NAMALWA (cell line): Measurements from ENCODE around the gene RNF214.
"Not testable (repeated sequence)": the region's sequence is repeated elsewhere in the genome, so short reads cannot be mapped to it uniquely, and the experiment has no call there.

Experiments
- DNase-seq: peaks from one replicate; pipeline ENCODE4 v3.0.0-alpha.2; 2015; ENCODE audit warnings: low spot score

Gene RNF214

DNA sequence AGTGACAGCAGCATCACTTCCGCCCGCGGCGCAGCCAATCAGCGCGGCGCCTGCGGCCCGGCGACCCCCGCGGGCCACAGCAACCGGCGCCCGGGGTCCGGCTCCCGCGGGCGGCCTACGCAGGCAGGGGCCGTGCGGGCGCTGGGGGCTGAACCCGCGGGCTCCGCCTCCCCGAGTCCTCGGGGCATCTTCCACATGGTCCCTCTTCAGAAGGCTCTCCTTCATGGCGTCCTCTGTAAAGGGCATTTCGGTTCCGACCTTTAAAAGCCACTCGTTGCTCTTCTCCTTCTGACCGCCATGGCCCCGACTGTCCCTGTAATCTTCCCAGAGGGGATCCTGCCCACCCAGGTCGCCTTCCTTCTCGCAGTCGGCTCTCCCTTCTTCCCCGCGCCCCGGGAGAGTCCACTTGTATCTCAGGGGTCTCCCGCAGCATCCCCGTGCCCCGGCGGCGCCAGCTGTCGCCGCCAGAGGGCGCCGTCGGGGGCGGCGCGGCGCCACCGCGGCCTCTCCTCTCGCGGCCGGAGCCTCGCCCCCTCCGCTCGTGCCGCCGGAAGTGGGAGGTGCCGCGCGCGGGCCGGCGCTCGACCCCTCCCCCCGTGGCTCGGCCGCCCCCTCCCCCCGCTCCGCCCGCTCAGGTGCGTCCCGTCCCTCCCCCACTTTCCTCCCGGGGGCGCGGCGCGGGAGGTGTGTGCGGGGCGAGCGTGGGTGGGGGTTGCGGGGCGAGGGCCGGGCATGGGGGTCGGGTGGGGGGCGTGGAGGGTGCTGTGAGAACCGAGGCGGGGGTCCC lies at the start of gene RNF214:
TSS of gene RNF214 (plus strand) at position 580 of the 787 bp plus-strand sequence. CDS start 1,602 bp downstream, outside the sequence.
- peak; percentile 88 for DNase-seq

DNA sequence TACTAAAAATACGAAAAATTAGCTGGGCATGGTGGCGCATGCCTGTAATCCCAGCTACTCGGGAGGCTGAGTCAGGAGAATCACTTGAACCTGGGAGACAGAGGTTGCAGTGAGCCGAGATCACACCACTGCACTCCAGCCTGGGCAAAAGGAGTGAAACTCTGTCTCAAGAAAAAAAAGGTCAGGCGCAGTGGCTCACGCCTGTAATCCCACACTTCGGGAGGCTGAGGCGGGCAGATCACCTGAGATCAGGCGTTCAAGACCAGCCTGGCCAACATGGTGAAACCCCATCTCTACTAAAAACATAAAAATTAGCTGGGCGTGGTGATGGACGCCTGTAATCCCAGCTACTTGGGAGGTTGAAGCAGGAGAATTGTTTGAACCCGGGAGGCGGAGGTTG lies 49.3 kb upstream of the RNF214 start:
- DNase-seq, result not testable (repeated sequence)

DNA sequence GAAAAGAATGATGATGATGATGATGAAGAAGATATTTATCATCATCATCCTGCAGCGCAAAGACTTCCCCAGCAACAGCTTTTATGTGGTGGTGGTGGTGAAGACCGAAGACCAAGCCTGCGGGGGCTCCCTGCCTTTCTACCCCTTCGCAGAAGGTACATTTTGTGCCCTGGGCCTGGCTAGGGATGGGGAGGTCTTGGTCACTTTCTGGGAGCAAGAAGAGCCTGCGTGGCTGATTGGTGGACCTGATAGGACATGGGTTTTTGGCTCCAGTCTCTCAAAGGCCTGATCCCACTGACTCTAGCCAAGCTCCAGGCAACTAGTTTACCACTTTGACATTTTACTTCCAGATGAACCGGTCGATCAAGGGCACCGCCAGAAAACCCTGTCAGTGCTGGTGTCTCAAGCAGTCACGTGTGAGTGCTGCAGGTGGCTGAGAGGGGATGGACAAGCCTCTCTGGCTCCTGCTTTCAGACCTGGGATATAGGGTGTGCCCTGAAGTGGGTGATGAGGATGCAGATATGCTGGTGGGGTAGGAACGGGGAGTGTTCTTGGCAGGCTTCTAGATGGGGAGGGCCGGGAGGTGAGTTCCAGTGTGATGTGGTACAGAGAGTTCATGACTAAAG lies 48.6 kb upstream of the RNF214 start:
- DNase-seq, result no peak

DNA sequence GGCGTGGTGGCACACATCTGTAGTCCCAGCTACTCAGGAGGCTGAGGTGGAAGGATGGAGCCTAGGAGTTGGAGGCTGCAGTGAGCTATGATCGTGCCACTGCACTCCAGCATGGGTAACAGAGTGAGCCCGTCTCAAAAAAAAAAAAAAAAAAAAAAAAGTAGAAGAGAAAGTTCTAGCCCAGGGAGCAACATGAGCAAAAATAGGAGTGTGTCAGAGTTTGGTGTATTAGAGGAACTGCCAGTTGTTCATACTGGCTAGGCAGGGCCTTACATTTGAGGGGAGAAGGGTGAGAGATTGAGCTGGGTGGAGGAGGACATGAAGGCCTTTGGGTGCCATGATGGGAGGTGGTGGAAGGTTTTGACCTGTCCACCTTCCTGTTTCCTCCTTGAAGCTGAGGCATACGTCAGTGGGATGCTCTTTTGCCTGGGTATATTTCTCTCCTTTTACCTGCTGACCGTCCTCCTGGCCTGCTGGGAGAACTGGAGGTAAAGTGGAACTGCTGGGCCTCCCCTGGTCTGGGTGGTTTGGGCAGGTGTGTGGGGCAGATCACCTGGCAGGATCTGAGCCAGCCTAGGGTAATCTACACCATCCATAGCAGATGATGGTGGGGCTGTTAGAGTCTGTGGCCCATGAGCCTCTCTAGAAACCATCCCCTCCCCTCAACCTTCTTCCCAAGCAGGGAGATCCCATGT lies 46.6 kb upstream of the RNF214 start:
- DNase-seq, result no peak

DNA sequence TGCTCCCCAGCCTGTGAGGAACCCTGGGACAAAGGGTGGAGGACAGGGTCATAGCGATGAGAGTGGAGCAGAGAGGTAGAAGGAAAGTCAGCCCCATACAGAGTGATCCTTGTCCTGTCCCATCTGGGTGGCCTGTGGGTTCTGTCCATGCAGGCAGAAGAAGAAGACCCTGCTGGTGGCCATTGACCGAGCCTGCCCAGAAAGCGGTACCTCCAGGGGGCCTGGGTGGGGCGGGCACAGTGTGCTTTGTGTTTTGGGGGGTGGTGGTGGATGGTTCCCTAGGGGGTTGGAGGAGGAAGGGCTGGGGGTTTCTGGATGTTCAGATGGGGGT lies 46.1 kb upstream of the RNF214 start:
- DNase-seq, result no peak

DNA sequence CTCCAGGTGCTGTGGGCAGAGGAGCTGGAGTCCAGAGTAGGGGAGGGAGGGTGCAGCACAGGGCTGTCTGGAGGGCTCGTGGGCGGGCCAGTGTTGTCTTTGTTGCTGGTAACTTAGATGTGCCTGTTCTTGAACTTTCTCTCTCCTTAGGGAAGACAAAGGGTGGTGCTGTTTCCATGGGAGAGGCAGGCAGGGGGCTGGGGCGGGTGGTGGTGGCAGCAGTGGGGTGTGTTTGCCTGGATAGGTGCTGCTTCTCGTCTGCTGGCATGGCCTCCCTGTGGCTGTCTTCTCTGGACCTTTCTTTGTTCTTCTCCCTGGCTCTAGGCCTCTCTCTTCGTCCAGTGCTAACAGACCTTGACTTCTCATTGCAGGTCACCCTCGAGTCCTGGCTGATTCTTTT lies 45.5 kb upstream of the RNF214 start:
- DNase-seq, result no peak

DNA sequence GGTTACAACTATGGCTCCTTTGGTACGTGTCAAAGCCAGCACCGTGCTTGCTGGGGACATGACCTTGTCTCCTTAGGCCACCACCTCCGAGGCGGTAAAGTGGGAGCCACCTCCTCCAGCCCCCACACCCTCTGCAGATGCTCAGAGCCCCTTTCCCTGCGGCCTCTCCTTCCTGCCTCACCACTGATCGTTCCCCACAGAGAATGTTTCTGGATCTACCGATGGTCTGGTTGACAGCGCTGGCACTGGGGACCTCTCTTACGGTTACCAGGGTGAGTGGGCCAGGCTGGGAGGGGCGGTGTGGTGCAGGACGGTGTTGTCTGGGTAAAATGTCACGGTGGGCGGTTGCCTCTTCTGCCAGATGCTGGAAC lies 45.1 kb upstream of the RNF214 start:
- no peak for DNase-seq

DNA sequence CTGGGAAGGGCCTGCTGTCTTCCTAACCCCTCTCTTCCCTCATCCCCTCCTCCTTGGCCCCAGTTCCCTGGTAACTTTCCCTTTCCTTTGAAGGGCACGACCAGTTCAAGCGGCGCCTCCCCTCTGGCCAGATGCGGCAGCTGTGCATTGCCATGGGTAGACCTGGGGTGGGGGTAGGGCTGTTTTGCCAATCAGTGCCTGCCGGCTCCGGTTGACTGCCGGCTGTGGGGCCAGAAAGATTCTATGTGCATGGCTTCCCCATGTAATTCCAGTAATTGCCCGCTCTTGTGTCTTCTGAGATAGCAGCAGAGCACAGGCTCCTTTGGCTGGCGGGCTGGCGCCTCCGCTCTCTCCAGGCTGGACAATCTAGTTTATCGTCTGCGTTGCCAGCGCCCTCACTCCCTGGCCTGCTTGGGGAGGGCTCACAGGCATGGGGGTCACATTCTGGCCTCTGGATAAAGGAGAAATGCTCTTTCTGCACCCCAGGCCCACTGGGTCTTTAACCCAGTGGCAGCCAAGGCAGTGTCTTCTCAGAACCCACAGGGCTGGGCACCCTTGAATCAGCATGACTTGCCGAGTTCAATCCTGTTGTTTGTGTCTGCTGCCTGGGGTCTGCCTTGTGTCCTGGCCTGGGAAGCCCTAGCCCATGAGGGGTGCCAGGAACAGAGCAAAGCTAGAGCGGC lies 44.5 kb upstream of the RNF214 start:
- DNase-seq, result no peak

DNA sequence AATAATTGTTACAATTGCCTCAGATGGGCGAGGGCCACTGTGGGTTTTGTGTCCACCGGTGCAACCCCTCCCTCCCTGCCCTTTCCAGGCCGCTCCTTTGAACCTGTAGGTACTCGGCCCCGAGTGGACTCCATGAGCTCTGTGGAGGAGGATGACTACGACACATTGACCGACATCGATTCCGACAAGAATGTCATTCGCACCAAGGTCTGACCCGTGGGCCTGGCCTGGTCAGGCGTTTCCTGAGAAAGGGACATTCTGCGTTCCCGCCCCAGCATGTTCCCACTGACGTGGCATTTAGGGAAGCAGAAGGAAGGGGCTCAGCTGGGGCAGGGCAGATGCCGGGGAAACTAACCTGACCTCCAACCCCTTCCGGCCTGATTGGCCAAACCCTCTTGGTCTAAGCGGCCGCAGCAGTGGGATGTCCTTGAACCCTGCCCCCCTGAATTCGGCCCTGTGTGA lies 43.8 kb upstream of the RNF214 start:
- no peak for DNase-seq

DNA sequence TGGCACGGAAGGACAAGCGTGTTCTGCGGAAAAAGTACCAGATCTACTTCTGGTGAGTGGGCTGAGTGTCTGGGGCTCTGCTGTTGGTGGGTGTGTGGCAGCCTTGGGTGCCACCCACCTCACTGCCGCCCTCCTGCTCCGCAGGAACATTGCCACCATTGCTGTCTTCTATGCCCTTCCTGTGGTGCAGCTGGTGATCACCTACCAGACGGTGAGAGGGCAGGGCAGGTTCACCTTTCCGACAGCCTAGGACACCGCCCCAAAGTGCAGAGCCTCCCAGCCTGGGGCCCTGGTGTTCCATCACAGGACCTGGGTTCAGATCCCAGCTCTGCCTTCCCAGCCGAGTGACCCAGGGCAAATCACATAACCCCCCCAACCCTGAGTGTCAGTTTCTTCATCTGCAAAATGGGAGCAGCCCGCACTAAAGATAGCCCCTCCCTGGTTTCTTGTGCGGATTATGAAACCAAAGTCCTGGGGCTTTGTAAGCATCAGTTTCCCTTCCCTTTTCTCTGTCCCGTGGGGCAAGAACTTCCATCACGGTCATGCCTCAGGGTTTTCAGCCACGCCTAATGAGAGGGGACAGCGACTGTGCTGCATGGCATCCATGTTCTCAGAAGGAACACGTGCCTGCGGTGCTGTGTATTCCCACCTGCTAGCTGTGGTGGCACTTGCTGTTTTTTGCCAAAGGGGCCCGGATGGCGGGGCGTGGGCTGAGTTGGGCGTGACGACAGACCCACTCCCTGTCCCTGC lies 43.1 kb upstream of the RNF214 start:
- peak; percentile 88 for DNase-seq

DNA sequence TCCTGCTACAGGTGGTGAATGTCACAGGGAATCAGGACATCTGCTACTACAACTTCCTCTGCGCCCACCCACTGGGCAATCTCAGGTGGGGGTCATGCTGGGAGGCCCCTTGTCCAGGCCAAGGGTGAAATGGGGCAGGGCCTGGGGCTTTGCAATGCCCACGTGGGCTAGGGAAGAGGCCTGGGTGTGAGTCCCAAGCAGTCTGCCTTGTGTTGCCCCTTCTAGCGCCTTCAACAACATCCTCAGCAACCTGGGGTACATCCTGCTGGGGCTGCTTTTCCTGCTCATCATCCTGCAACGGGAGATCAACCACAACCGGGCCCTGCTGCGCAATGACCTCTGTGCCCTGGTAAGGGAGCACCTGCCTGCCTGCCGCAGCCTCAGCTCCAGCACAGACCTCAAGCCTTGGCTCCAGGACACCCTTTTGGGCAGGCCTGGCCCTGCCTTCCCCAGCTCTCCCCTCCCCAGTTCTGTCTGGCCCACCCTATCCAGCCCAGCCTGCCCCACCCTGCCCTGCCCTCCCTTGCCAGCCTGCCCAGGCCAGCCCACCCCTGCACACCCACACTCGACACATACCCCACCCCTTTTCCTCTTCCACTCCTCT lies 42.4 kb upstream of the RNF214 start:
- DNase-seq, result no peak

DNA sequence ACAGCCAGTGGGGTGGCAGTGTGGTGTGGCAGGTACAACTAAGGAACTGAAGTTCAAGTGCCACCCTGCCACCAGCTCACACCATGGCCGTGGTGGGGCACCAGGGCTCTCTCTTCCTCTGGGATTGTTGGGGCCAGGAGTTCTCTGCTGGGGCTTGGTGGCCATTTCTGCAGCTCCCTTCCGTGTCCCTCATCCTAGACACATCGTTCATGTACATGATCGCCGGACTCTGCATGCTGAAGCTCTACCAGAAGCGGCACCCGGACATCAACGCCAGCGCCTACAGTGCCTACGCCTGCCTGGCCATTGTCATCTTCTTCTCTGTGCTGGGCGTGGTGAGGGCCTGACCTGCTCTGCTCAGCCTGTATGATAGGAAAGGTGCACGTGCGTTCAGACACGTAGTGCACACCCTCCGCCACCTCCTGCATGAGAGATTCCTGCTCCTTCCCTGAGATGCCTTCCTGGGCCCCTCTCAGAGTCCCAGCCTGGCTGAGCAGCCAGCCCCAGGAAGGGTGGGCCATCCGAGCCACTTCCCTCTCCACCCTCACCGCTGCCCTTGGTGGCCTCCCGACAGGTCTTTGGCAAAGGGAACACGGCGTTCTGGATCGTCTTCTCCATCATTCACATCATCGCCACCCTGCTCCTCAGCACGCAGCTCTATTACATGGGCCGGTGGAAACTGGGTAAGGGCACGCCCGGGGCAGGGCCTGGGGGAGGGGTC lies 40.6 kb upstream of the RNF214 start:
- no peak for DNase-seq

DNA sequence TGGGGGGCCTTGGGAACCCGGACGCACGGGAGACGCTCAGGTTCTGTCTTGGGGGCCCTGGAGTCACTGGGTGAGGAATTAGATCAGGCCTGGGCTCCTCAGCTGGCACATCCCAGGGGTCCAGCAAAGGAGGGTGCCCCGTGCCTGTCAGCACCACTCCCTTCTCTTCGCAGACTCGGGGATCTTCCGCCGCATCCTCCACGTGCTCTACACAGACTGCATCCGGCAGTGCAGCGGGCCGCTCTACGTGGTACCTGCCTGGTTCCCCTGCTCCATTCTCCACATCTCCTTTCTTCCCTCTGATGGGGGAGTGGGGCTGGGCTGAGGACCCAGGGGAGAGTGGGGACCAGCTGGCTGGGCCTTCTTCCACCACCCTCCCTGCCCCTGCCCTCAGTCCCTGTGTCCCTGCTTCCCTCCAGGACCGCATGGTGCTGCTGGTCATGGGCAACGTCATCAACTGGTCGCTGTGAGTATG lies 40.0 kb upstream of the RNF214 start:
- DNase-seq, result no peak

DNA sequence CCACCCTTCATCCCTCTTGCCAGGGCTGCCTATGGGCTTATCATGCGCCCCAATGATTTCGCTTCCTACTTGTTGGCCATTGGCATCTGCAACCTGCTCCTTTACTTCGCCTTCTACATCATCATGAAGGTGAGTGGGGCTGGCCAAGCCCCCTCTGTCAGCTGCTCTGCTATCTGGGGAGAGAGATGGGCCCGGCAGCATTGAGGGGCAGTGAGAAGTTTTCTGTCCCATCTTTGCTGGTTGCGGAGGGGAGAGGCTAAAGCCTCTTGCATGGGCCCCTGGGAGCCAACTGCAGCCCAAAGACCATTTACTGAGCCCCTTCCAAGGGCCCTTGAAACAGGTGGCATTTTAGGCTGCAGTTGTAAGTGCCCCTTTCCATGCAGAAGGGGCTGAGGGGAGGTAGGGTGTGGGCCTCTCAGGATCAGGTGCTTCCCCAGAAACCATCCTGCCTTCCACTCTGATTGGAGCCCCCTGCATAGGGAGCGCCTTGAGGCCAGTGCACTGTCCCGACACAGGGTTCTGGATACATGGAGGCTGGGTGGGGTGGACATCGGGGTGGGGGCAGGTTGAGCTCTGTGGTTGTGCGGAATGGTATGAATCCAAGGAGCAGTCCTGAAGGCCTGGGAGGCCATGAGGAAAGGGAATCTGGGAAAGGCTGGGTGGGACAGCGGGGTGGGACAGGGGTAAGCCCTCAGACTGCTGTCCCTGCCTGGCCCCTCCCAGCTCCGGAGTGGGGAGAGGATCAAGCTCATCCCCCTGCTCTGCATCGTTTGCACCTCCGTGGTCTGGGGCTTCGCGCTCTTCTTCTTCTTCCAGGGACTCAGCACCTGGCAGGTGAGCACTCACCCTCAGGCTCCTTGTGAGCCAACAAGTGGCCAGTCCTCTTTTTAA lies 39.1 kb upstream of the RNF214 start:
- DNase-seq, result no peak

DNA sequence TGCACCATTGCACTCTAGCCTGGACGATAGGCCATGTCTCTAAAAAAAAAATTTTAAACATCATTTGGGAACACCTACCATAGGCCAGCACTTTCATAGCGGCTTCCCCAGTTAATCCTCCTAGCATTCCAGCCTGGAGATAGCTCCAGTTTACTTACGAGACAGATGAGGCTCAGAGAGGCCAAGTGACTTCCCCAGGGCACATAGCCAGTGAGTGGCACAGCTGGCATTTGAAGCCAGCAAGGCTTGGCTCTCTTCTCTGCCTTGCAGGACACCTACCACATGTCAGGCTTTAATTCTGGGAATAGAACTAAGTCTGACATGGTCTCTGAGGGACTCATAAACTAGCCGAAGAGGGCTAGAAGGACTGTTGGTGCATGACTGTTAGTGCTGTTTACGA lies 38.2 kb upstream of the RNF214 start:
- DNase-seq, result no peak

DNA sequence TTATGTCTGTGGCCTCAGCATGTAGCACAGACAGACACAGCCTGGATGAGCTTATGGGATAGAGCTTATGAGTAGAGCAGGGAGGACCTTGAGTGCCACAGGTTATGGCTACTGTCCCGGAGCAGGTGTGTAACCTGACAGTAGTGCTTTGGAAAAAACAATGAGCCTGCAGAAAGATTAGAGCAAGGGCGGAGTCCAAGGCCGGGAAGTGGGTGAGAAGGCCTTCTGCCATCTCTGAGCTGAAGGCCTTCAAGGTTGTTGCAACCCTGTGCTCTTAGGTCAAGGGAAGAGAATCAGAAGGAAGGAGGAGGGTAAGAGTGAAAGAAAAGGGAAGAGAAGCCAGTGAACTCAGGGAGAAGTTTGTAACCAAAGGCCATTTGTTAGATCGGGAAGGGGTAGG lies 37.2 kb upstream of the RNF214 start:
- DNase-seq, result no peak

DNA sequence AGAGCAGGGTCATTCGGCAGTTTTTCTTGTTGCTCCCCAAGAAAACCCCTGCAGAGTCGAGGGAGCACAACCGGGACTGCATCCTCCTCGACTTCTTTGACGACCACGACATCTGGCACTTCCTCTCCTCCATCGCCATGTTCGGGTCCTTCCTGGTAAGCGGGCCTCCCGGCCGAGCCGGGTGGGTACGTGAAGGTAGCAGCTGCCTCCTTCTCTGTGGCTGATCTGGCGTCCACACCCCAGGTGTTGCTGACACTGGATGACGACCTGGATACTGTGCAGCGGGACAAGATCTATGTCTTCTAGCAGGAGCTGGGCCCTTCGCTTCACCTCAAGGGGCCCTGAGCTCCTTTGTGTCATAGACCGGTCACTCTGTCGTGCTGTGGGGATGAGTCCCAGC lies 36.7 kb upstream of the RNF214 start:
- DNase-seq, result no peak

DNA sequence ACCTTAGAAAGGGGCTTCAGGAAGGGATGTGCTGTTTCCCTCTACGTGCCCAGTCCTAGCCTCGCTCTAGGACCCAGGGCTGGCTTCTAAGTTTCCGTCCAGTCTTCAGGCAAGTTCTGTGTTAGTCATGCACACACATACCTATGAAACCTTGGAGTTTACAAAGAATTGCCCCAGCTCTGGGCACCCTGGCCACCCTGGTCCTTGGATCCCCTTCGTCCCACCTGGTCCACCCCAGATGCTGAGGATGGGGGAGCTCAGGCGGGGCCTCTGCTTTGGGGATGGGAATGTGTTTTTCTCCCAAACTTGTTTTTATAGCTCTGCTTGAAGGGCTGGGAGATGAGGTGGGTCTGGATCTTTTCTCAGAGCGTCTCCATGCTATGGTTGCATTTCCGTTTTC lies 35.5 kb upstream of the RNF214 start:
- no peak for DNase-seq
